NCI-H82 (cell line): Measurements from ENCODE around the gene DSG3.
"Not testable (repeated sequence)": the region's sequence is repeated elsewhere in the genome, so short reads cannot be mapped to it uniquely, and the experiment has no call there.

Experiments
- DNase-seq: peaks from one replicate; lab custom pipeline; 2025; lab: John Stamatoyannopoulos, UW

Gene DSG3

GRCh38 chr18:31491586-31491985, 44.0 kb downstream of the DSG3 start:
- DNase-seq, result no peak

- DNase-seq, result no peak
These were observed 45.1 kb downstream of the DSG3 start for GRCh38 chr18:31492671-31493070.

GRCh38 chr18:31493171-31493570, 45.6 kb downstream of the DSG3 start:
- no peak for DNase-seq

- DNase-seq, result no peak
These were observed 46.4 kb downstream of the DSG3 start for GRCh38 chr18:31493941-31494340.

GRCh38 chr18:31494705-31495244, 47.2 kb downstream of the DSG3 start:
- not testable (repeated sequence) for DNase-seq

- no peak for DNase-seq
These were observed 49.9 kb downstream of the DSG3 start for GRCh38 chr18:31497404-31497835.

GRCh38 chr18:31497836-31498573, 50.5 kb downstream of the DSG3 start, which contains the start of gene DSG2:
Gene DSG2, plus strand, starts transcription at chr18:31498177. Its CDS starts 75 bp downstream, at chr18:31498252.
- DNase-seq, result peak; percentile 69

GRCh38 chr18:31498574-31499524, 51.3 kb downstream of the DSG3 start:
- peak; percentile 22 for DNase-seq

- peak; percentile 4 for DNase-seq
These were observed 52.6 kb downstream of the DSG3 start for GRCh38 chr18:31500051-31500688.

GRCh38 chr18:31503011-31503410, 55.5 kb downstream of the DSG3 start:
- DNase-seq, result no peak

- DNase-seq, result no peak
These were observed 57.1 kb downstream of the DSG3 start for GRCh38 chr18:31504455-31505147.

GRCh38 chr18:31505156-31505555, 57.6 kb downstream of the DSG3 start:
- DNase-seq, result no peak

- DNase-seq, result no peak
These were observed 58.6 kb downstream of the DSG3 start for GRCh38 chr18:31506024-31506742.

GRCh38 chr18:31507124-31507523, 59.6 kb downstream of the DSG3 start:
- not testable (repeated sequence) for DNase-seq

GRCh38 chr18:31508781-31509180, 61.2 kb downstream of the DSG3 start:
- DNase-seq, result no peak

- DNase-seq, result no peak
These were observed 62.0 kb downstream of the DSG3 start for GRCh38 chr18:31509571-31509970.

GRCh38 chr18:31510319-31510718, 62.8 kb downstream of the DSG3 start:
- DNase-seq, result no peak

- peak; percentile 28 for DNase-seq
These were observed 63.6 kb downstream of the DSG3 start for GRCh38 chr18:31511098-31511497.

GRCh38 chr18:31512203-31512764, 64.7 kb downstream of the DSG3 start:
- DNase-seq, result no peak

- DNase-seq, result no peak
These were observed 65.8 kb downstream of the DSG3 start for GRCh38 chr18:31513189-31513935.
